OCI-LY7 (cell line): ENCODE data around the gene SLC31A1. TPM values are rescaled to one million over a fixed set of nuclear protein-coding genes. Genes with fewer than 3 reads are reported as not detected.

Source experiments
- BruUV-seq: library from RNA; stranded (reverse); fragments of 400-500 nt; replicated peaks from 2 replicates; lab custom pipeline; 2021; lab: Mats Ljungman, UMichigan
- CTCF ChIA-PET: fragments of 300-600 bp; sonication (Branson Sonifier 250); formaldehyde crosslinking; loops from one replicate; lab custom pipeline; 2022; ENCODE audit warnings: antibody characterized with exemption; ENCODE audit not compliant: unreplicated experiment; lab: Charles Lee
- POLR2A ChIA-PET: fragments of 300-600 bp; sonication (Branson Sonifier 250); formaldehyde crosslinking; loops from one replicate; lab custom pipeline; 2022; ENCODE audit warnings: antibody characterized with exemption; lab: Charles Lee
- DNase-seq: peaks from one replicate; pipeline ENCODE4 v3.0.0-alpha.2; 2015; ENCODE audit warnings: low spot score
- H2AFZ ChIP-seq: fragments of 200-600 bp; sonication (generic), shearing (Covaris generic); 2 replicates; pipeline ENCODE4 v1.6.1; 2014; ENCODE audit warnings: mild to moderate bottlenecking, antibody characterized with exemption, low read length, moderate library complexity
- H3K27ac ChIP-seq: fragments of 200-600 bp; sonication (generic); 2 replicates; pipeline ENCODE4 v1.5.1; 2014; ENCODE audit warnings: mixed run types, low read depth, mild to moderate bottlenecking, moderate library complexity, low read length, inconsistent platforms; ENCODE audit not compliant: poor library complexity, severe bottlenecking
- H3K36me3 ChIP-seq: fragments of 200-600 bp; sonication (generic); 2 replicates; pipeline ENCODE4 v1.6.1; 2014; ENCODE audit warnings: mild to moderate bottlenecking, antibody characterized with exemption, low read length, moderate library complexity, mixed read lengths; ENCODE audit not compliant: insufficient read depth
- H3K4me1 ChIP-seq: fragments of 200-600 bp; sonication (generic); 2 replicates; pipeline ENCODE4 v1.5.1; 2014; ENCODE audit warnings: mild to moderate bottlenecking, low read length; ENCODE audit not compliant: insufficient read depth, poor library complexity, severe bottlenecking
- H3K4me2 ChIP-seq: fragments of 200-600 bp; sonication (generic); 2 replicates; pipeline ENCODE4 v1.6.1; 2014; ENCODE audit warnings: mild to moderate bottlenecking, low read length
- H3K4me3 ChIP-seq: fragments of 200-600 bp; sonication (generic); 2 replicates; pipeline ENCODE4 v1.5.1; 2014; ENCODE audit warnings: mild to moderate bottlenecking, low read depth, low read length; ENCODE audit not compliant: poor library complexity, severe bottlenecking
- H3K79me2 ChIP-seq: fragments of 200-600 bp; sonication (generic); 2 replicates; pipeline ENCODE4 v1.6.1; 2016; ENCODE audit warnings: low read depth, mild to moderate bottlenecking, low read length, moderate library complexity, mixed read lengths; ENCODE audit not compliant: insufficient read depth
- H3K9me2 ChIP-seq: fragments of 200-600 bp; sonication (generic); 2 replicates; pipeline ENCODE4 v1.6.1; 2016; ENCODE audit warnings: mild to moderate bottlenecking, low read length, mixed read lengths; ENCODE audit not compliant: insufficient read depth
- H3K9me3 ChIP-seq: fragments of 200-600 bp; sonication (generic); 2 replicates; pipeline ENCODE4 v1.6.1; 2014; ENCODE audit warnings: mild to moderate bottlenecking, mixed run types, low read length, mixed read lengths
- H4K20me1 ChIP-seq: fragments of 200-600 bp; sonication (generic); 2 replicates; pipeline ENCODE4 v1.6.1; 2014; ENCODE audit warnings: mild to moderate bottlenecking, antibody characterized with exemption, low read length, moderate library complexity, mixed read lengths; ENCODE audit not compliant: insufficient read depth
- EZH2phosphoT487 ChIP-seq: fragments of 200-600 bp; sonication (generic); IDR thresholded peaks from 2 replicates; pipeline ENCODE4 v1.6.1; 2018; ENCODE audit warnings: low read depth, borderline replicate concordance, mild to moderate bottlenecking, mixed run types, antibody characterized with exemption, low read length, moderate library complexity, mixed read lengths
- intact Hi-C: fragments of 100-400 bp; cut with micrococcal nuclease; formaldehyde crosslinking; loops from one replicate; pipeline ENCODE4 v1.10.0; 2022; ENCODE audit not compliant: unreplicated experiment
- total RNA-seq, 2 experiments: library from RNA; depleted of rRNA in 1 of 2; stranded (reverse); fragments of >200 nt in 1 of 2; shearing (Covaris generic) in 1 of 2; gene quantifications; 2 replicates each; pipeline ENCODE4 v1.2.3, GENCODE V29; 2014 to 2022
- TF ChIP-seq, protein P1 (sequence below): fragments of 200-600 bp; sonication (generic); conservative IDR thresholded peaks from 2 replicates; pipeline ENCODE4 v1.5.1; 2014; ENCODE audit warnings: mild to moderate bottlenecking, antibody characterized with exemption, low read length, moderate library complexity, mixed read lengths

SLC31A1 gene
- total RNA-seq, 2 experiments from 2014 or later = 3.9 to 16.7 TPM

DNA sequence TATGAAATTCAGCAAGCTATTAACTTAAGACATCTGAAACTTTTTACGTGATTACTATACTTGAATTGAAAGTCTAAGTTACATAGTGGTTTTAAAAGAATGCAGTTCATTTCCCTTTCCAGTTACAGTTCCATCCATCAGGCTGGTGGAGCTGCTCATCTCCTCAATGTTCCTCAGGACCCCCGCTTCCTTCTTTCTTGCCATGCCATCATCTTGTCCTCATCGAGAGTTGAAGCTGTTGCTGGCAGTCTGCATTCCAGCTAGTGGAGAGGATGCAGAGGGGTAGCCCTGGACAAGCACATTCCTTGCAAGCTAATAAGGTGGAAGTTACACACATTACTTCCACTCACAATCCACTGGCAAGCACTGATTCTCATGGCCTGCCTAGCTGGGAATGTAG is 90.6 kb downstream of the SLC31A1 start:
- no peaks in the 10 kb centered on the region for H3K4me1 ChIP-seq
- TF ChIP-seq EZH2phosphoT487 = no peak
- TF ChIP-seq, protein P1, sequence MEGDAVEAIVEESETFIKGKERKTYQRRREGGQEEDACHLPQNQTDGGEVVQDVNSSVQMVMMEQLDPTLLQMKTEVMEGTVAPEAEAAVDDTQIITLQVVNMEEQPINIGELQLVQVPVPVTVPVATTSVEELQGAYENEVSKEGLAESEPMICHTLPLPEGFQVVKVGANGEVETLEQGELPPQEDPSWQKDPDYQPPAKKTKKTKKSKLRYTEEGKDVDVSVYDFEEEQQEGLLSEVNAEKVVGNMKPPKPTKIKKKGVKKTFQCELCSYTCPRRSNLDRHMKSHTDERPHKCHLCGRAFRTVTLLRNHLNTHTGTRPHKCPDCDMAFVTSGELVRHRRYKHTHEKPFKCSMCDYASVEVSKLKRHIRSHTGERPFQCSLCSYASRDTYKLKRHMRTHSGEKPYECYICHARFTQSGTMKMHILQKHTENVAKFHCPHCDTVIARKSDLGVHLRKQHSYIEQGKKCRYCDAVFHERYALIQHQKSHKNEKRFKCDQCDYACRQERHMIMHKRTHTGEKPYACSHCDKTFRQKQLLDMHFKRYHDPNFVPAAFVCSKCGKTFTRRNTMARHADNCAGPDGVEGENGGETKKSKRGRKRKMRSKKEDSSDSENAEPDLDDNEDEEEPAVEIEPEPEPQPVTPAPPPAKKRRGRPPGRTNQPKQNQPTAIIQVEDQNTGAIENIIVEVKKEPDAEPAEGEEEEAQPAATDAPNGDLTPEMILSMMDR = no peak
- DNase-seq = no peak
- H3K9me3 ChIP-seq = no peaks in the 10 kb centered on the region
- no peaks in the 10 kb centered on the region for H3K9me2 ChIP-seq
- no TSS peak for BruUV-seq
- intact Hi-C loops = no loop called here
- no peaks in the 10 kb centered on the region for H4K20me1 ChIP-seq
- H3K4me2 ChIP-seq = no peak overlapping the region
- no peak overlapping the region for H3K4me3 ChIP-seq
- no peaks in the 10 kb centered on the region for H3K36me3 ChIP-seq
- no peak overlapping the region for H2AFZ ChIP-seq
- CTCF ChIA-PET = interaction anchor here (0.9 kb wide), 1 partner anchor 270 kb away, joined by 3 read pairs; no protein-coding TSS in a partner anchor
- POLR2A ChIA-PET = interaction anchor here (0.7 kb wide), 1 partner anchor 37 kb away, joined by 3 read pairs; the partner anchor contains the start of genes CDC26 and PRPF4
- H3K79me2 ChIP-seq = no peaks in the 10 kb centered on the region
- no peak overlapping the region for H3K27ac ChIP-seq

DNA sequence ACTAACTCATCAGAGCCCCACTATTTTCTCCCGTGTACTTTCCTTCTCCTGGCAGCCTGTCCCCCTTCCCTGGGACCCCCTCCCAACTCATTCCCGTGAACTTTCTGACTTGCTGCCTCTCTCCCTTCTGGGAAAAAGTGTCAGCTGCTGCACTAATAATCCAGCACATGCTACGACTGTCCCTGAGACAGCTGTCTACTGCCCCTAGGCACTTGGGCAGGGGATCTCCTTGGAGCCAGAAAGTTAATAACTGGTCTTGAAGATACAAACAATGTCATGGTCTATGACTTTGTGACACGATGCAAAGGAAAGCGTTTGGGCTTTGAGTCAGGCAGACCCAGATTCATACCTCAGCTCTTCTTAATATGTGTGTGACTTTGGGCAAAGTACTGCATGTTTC is 91.9 kb downstream of the SLC31A1 start:
- H3K79me2 ChIP-seq = no peaks in the 10 kb centered on the region
- no peak overlapping the region for H3K4me2 ChIP-seq
- DNase-seq = no peak
- BruUV-seq = no TSS peak
- intact Hi-C loops = no loop called here
- no peaks in the 10 kb centered on the region for H3K9me3 ChIP-seq
- H2AFZ ChIP-seq = no peak overlapping the region
- H3K9me2 ChIP-seq = no peaks in the 10 kb centered on the region
- ChIA-PET CTCF (no interaction called here), POLR2A (no interaction called here)
- H4K20me1 ChIP-seq = no peaks in the 10 kb centered on the region
- no peaks in the 10 kb centered on the region for H3K4me1 ChIP-seq
- H3K4me3 ChIP-seq = no peak overlapping the region
- no peaks in the 10 kb centered on the region for H3K36me3 ChIP-seq
- no peak overlapping the region for H3K27ac ChIP-seq
- no peak for TF ChIP-seq EZH2phosphoT487
- TF ChIP-seq, protein P1 = no peak

Other genes with a start within 250 kb of the SLC31A1 start
- gene ZNF883, start 209.4 kb upstream of the SLC31A1 start, total RNA-seq (2014; rRNA removed; shearing (Covaris generic)) = 0.59 TPM in 1 of 2 replicates, not detected in the other
- gene ZNF883, start 209.4 kb upstream of the SLC31A1 start, total RNA-seq (2022) = 0.33 TPM in 1 of 2 replicates, not detected in the other
- gene ZFP37, start 164.8 kb upstream of the SLC31A1 start, total RNA-seq (2014; rRNA removed; shearing (Covaris generic)) = 2.3 and 3.5 TPM in 2 replicates
- 1.3 and 1.6 TPM in 2 replicates for gene ZFP37, start 164.8 kb upstream of the SLC31A1 start, total RNA-seq (2022)
- 0.70 and 2.7 TPM in 2 replicates for gene SLC31A2, start 70.5 kb upstream of the SLC31A1 start, total RNA-seq (2014; rRNA removed; shearing (Covaris generic))
- 1.3 and 2.2 TPM in 2 replicates for gene SLC31A2, start 70.5 kb upstream of the SLC31A1 start, total RNA-seq (2022)
- gene FKBP15, start 267 bp upstream of the SLC31A1 start, total RNA-seq (2014; rRNA removed; shearing (Covaris generic)) = 25.5 and 39.9 TPM in 2 replicates
- gene FKBP15, start 267 bp upstream of the SLC31A1 start, total RNA-seq (2022) = 47.3 and 58.0 TPM in 2 replicates
- gene CDC26, start 54.0 kb downstream of the SLC31A1 start, total RNA-seq (2014; rRNA removed; shearing (Covaris generic)) = 29.9 and 42.5 TPM in 2 replicates
- 39.7 and 39.9 TPM in 2 replicates for gene CDC26, start 54.0 kb downstream of the SLC31A1 start, total RNA-seq (2022)
- 27.4 and 27.8 TPM in 2 replicates for gene PRPF4, start 54.1 kb downstream of the SLC31A1 start, total RNA-seq (2014; rRNA removed; shearing (Covaris generic))
- gene PRPF4, start 54.1 kb downstream of the SLC31A1 start, total RNA-seq (2022) = 35.8 and 39.9 TPM in 2 replicates
- gene RNF183, start 81.8 kb downstream of the SLC31A1 start, total RNA-seq (2014; rRNA removed; shearing (Covaris generic)) = not detected in 2 replicates
- not detected in 2 replicates for gene RNF183, start 81.8 kb downstream of the SLC31A1 start, total RNA-seq (2022)
- 0.19 and 0.54 TPM in 2 replicates for gene WDR31, start 118.7 kb downstream of the SLC31A1 start, total RNA-seq (2014; rRNA removed; shearing (Covaris generic))
- gene WDR31, start 118.7 kb downstream of the SLC31A1 start, total RNA-seq (2022) = 1.2 and 1.4 TPM in 2 replicates
- 0.54 and 1.3 TPM in 2 replicates for gene BSPRY, start 128.0 kb downstream of the SLC31A1 start, total RNA-seq (2014; rRNA removed; shearing (Covaris generic))
- gene BSPRY, start 128.0 kb downstream of the SLC31A1 start, total RNA-seq (2022) = 0.82 and 0.98 TPM in 2 replicates
- gene HDHD3, start 155.4 kb downstream of the SLC31A1 start, total RNA-seq (2014; rRNA removed; shearing (Covaris generic)) = 11.9 and 18.1 TPM in 2 replicates
- 16.0 and 16.7 TPM in 2 replicates for gene HDHD3, start 155.4 kb downstream of the SLC31A1 start, total RNA-seq (2022)
- 14.3 and 19.8 TPM in 2 replicates for gene ALAD, start 179.7 kb downstream of the SLC31A1 start, total RNA-seq (2014; rRNA removed; shearing (Covaris generic))
- gene ALAD, start 179.7 kb downstream of the SLC31A1 start, total RNA-seq (2022) = 26.3 and 26.6 TPM in 2 replicates
- 108 and 132 TPM in 2 replicates for gene POLE3, start 189.1 kb downstream of the SLC31A1 start, total RNA-seq (2014; rRNA removed; shearing (Covaris generic))
- gene POLE3, start 189.1 kb downstream of the SLC31A1 start, total RNA-seq (2022) = 118 and 130 TPM in 2 replicates
- gene C9orf43, start 189.2 kb downstream of the SLC31A1 start, total RNA-seq (2014; rRNA removed; shearing (Covaris generic)) = 1.8 and 3.0 TPM in 2 replicates
- 1.8 and 2.9 TPM in 2 replicates for gene C9orf43, start 189.2 kb downstream of the SLC31A1 start, total RNA-seq (2022)
- 11.7 and 22.8 TPM in 2 replicates for gene RGS3, start 242.2 kb downstream of the SLC31A1 start, total RNA-seq (2014; rRNA removed; shearing (Covaris generic))
- 22.5 and 32.9 TPM in 2 replicates for gene RGS3, start 242.2 kb downstream of the SLC31A1 start, total RNA-seq (2022)